Measurements from ENCODE around the gene CCDC85C. TPM values are rescaled to one million over a fixed set of nuclear protein-coding genes. Genes with fewer than 3 reads are reported as not detected.
A peak's percentile ranks its signal among the peaks of the same experiment; 100 is the strongest.

Gene CCDC85C
- total and polyA plus RNA-seq, 4 experiments from 2014 or later: 0.36 to 14.4 (median 7.9) TPM

- intact Hi-C loops (cut with micrococcal nuclease): no loop called here
These were observed 83.4 kb downstream of the CCDC85C start for GRCh38 chr14:99520571-99521081.

GRCh38 chr14:99519931-99520421 is 84.0 kb downstream of the CCDC85C start:
- DNase-seq: no peak
- H3K4me1 ChIP-seq (ENCODE audit: insufficient read depth, low read length): peaks cover 8% of the 10 kb centered on the region
- H3K4me3 Mint-ChIP-seq: no peak overlapping the region
- H3K36me3 ChIP-seq (ENCODE audit: insufficient read depth, low read length): no peaks in the 10 kb centered on the region
- peaks cover 0 to 9% (median 6%) of the 10 kb centered on the region in 4 donors for H3K4me1 Mint-ChIP-seq
- H3K27me3 ChIP-seq (ENCODE audit: insufficient read depth, low read length): no peaks in the 10 kb centered on the region
- H3K4me3 ChIP-seq (ENCODE audit: low read length in 2 of 2): no peak overlapping the region
- no peaks in the 10 kb centered on the region for H3K9me3 ChIP-seq (ENCODE audit: control insufficient read depth in 1 of 2, low read length in 2 of 2)
- intact Hi-C loops (cut with micrococcal nuclease): loop anchor here (2.0 kb wide), 2 partner anchors 85 to 163 kb away; partner anchors contain the start of gene CCDC85C
- ChIA-PET CTCF (ENCODE audit: partially characterized antibody) (interaction anchor here (1.1 to 4.5 kb wide), 2 partner anchors 98 to 108 kb away, joined by 3 to 30 read pairs; no protein-coding TSS in a partner anchor), POLR2A (ENCODE audit: partially characterized antibody) (no interaction called here)
- H3K9me3 Mint-ChIP-seq: no peaks in the 10 kb centered on the region
- H3K36me3 Mint-ChIP-seq: peaks cover 0 to 1% of the 10 kb centered on the region in 2 donors
- H3K27ac Mint-ChIP-seq: no peak overlapping the region
- no peaks in the 10 kb centered on the region for H3K27me3 Mint-ChIP-seq
- H3K27ac ChIP-seq (ENCODE audit: low read depth, low read length): no peak overlapping the region

More at GRCh38 chr14:99520571-99521081, 83.4 kb downstream of the CCDC85C start:
- Mint-ChIP-seq H3K27ac (peak overlapping the region in 2 of 7 donors; percentile 6 to 70), H3K9me3 (no peaks in the 10 kb centered on the region), H3K27me3 (no peaks in the 10 kb centered on the region), H3K36me3 (peaks cover 0 to 1% of the 10 kb centered on the region in 2 donors), H3K4me1 (peaks cover 5 to 15% (median 12%) of the 10 kb centered on the region in 4 donors), H3K4me3 (no peak overlapping the region)
- no peak for DNase-seq
- ChIA-PET CTCF (ENCODE audit: partially characterized antibody) (interaction anchor here (1.1 to 2.0 kb wide), 3 partner anchors 108 to 365 kb away, joined by 3 to 6 read pairs (median 5); no protein-coding TSS in a partner anchor), POLR2A (ENCODE audit: partially characterized antibody) (no interaction called here)
- no peaks in the 10 kb centered on the region for H3K27me3 ChIP-seq (ENCODE audit: insufficient read depth, low read length)
- H3K36me3 ChIP-seq (ENCODE audit: insufficient read depth, low read length): no peaks in the 10 kb centered on the region
- no peaks in the 10 kb centered on the region for H3K9me3 ChIP-seq (ENCODE audit: control insufficient read depth in 1 of 2, low read length in 2 of 2)
- no peak overlapping the region for H3K27ac ChIP-seq (ENCODE audit: low read depth, low read length)
- H3K4me3 ChIP-seq (ENCODE audit: low read length in 2 of 2): no peak overlapping the region
- H3K4me1 ChIP-seq (ENCODE audit: insufficient read depth, low read length): peaks cover 14% of the 10 kb centered on the region

- Histone ChIP-seq H3K27me3 (ENCODE audit: insufficient read depth, low read length) (no peaks in the 10 kb centered on the region), H3K36me3 (ENCODE audit: insufficient read depth, low read length) (no peaks in the 10 kb centered on the region), H3K4me3 (ENCODE audit: low read length in 2 of 2) (no peak overlapping the region), H3K9me3 (ENCODE audit: control insufficient read depth in 1 of 2, low read length in 2 of 2) (no peaks in the 10 kb centered on the region), H3K27ac (ENCODE audit: low read depth, low read length) (no peak overlapping the region), H3K4me1 (ENCODE audit: insufficient read depth, low read length) (peaks cover 2% of the 10 kb centered on the region)
- peak overlapping the region in 1 of 7 donors; percentile 24 for H3K27ac Mint-ChIP-seq
- no peak for DNase-seq
- intact Hi-C loops (cut with micrococcal nuclease): loop anchor here (2.0 kb wide), 2 partner anchors 85 to 163 kb away; partner anchors contain the start of gene CCDC85C
- H3K4me3 Mint-ChIP-seq: no peak overlapping the region
- H3K36me3 Mint-ChIP-seq: peaks cover 0 to 3% of the 10 kb centered on the region in 2 donors
- H3K27me3 Mint-ChIP-seq: no peaks in the 10 kb centered on the region
- ChIA-PET CTCF (ENCODE audit: partially characterized antibody) (interaction anchor here (0.6 to 4.5 kb wide), 10 partner anchors 46 to 487 kb away, joined by 3 to 30 read pairs (median 3); partner anchors contain the start of gene CCDC85C), POLR2A (ENCODE audit: partially characterized antibody) (no interaction called here)
- H3K4me1 Mint-ChIP-seq: peaks cover 0 to 3% (median 3%) of the 10 kb centered on the region in 4 donors
- no peaks in the 10 kb centered on the region for H3K9me3 Mint-ChIP-seq
These were observed 84.6 kb downstream of the CCDC85C start for GRCh38 chr14:99519347-99519881.

- Histone ChIP-seq H3K9me3 (ENCODE audit: control insufficient read depth in 1 of 2, low read length in 2 of 2) (no peaks in the 10 kb centered on the region), H3K4me1 (ENCODE audit: insufficient read depth, low read length) (no peaks in the 10 kb centered on the region), H3K27me3 (ENCODE audit: insufficient read depth, low read length) (no peaks in the 10 kb centered on the region), H3K27ac (ENCODE audit: low read depth, low read length) (no peak overlapping the region), H3K36me3 (ENCODE audit: insufficient read depth, low read length) (no peaks in the 10 kb centered on the region), H3K4me3 (ENCODE audit: low read length in 2 of 2) (no peak overlapping the region)
- DNase-seq: peak; percentile 75 to 83 (median 78)
- Mint-ChIP-seq H3K4me1 (no peaks in the 10 kb centered on the region), H3K27ac (peak overlapping the region in 1 of 7 donors; percentile 24), H3K9me3 (no peaks in the 10 kb centered on the region), H3K4me3 (no peak overlapping the region), H3K27me3 (no peaks in the 10 kb centered on the region), H3K36me3 (peaks cover 0 to 5% of the 10 kb centered on the region in 2 donors)
- intact Hi-C loops (cut with micrococcal nuclease): loop anchor here (1.0 to 2.0 kb wide), 4 partner anchors 86 to 169 kb away; partner anchors contain the start of gene CCDC85C
- CTCF ChIA-PET (ENCODE audit: partially characterized antibody): interaction anchor here (0.6 to 4.5 kb wide), 11 partner anchors 47 to 487 kb away, joined by 3 to 30 read pairs (median 3); partner anchors contain the start of gene CCDC85C
- POLR2A ChIA-PET (ENCODE audit: partially characterized antibody): no interaction called here
These were observed 85.3 kb downstream of the CCDC85C start for GRCh38 chr14:99518441-99519346.

GRCh38 chr14:99517643-99518381 is 86.2 kb downstream of the CCDC85C start:
- H3K4me1 ChIP-seq (ENCODE audit: insufficient read depth, low read length): no peaks in the 10 kb centered on the region
- no peak overlapping the region for H3K4me3 Mint-ChIP-seq
- H3K27ac Mint-ChIP-seq: peak overlapping the region in 1 of 7 donors; percentile 48
- no peaks in the 10 kb centered on the region for H3K9me3 Mint-ChIP-seq
- H3K9me3 ChIP-seq (ENCODE audit: control insufficient read depth in 1 of 2, low read length in 2 of 2): no peaks in the 10 kb centered on the region
- peaks cover 0 to 9% of the 10 kb centered on the region in 2 donors for H3K36me3 Mint-ChIP-seq
- H3K36me3 ChIP-seq (ENCODE audit: insufficient read depth, low read length): no peaks in the 10 kb centered on the region
- H3K27me3 ChIP-seq (ENCODE audit: insufficient read depth, low read length): no peaks in the 10 kb centered on the region
- POLR2A ChIA-PET (ENCODE audit: partially characterized antibody): no interaction called here
- DNase-seq: peak in 1 of 5 donors; percentile 29
- H3K27me3 Mint-ChIP-seq: no peaks in the 10 kb centered on the region
- no peak overlapping the region for H3K4me3 ChIP-seq (ENCODE audit: low read length in 2 of 2)
- no peak overlapping the region for H3K27ac ChIP-seq (ENCODE audit: low read depth, low read length)
- CTCF ChIA-PET (ENCODE audit: partially characterized antibody): interaction anchor here (0.9 to 4.5 kb wide), 3 partner anchors 103 to 367 kb away, joined by 3 to 30 read pairs (median 9); no protein-coding TSS in a partner anchor
- H3K4me1 Mint-ChIP-seq: no peaks in the 10 kb centered on the region
- intact Hi-C loops (cut with micrococcal nuclease): loop anchor here (1.0 to 2.0 kb wide), 4 partner anchors 87 to 169 kb away; partner anchors contain the start of gene CCDC85C

GRCh38 chr14:99516871-99517642 is 87.0 kb downstream of the CCDC85C start:
- intact Hi-C loops (cut with micrococcal nuclease): no loop called here
- Mint-ChIP-seq H3K4me3 (no peak overlapping the region), H3K36me3 (peaks cover 0 to 14% of the 10 kb centered on the region in 2 donors), H3K9me3 (no peaks in the 10 kb centered on the region), H3K27ac (peak overlapping the region in 2 of 7 donors; percentile 48 to 86), H3K4me1 (no peaks in the 10 kb centered on the region), H3K27me3 (no peaks in the 10 kb centered on the region)
- Histone ChIP-seq H3K9me3 (ENCODE audit: control insufficient read depth in 1 of 2, low read length in 2 of 2) (no peaks in the 10 kb centered on the region), H3K4me3 (ENCODE audit: low read length in 2 of 2) (no peak overlapping the region), H3K36me3 (ENCODE audit: insufficient read depth, low read length) (no peaks in the 10 kb centered on the region), H3K27ac (ENCODE audit: low read depth, low read length) (no peak overlapping the region), H3K4me1 (ENCODE audit: insufficient read depth, low read length) (no peaks in the 10 kb centered on the region), H3K27me3 (ENCODE audit: insufficient read depth, low read length) (no peaks in the 10 kb centered on the region)
- peak in 1 of 5 donors; percentile 25 for DNase-seq
- CTCF ChIA-PET (ENCODE audit: partially characterized antibody): interaction anchor here (0.7 to 4.5 kb wide), 4 partner anchors 88 to 368 kb away, joined by 3 to 30 read pairs (median 6); no protein-coding TSS in a partner anchor
- POLR2A ChIA-PET (ENCODE audit: partially characterized antibody): no interaction called here
